H1 (cell line): ENCODE results near the gene AFAP1L1.
A peak's percentile ranks its signal among the peaks of the same experiment; 100 is the strongest.

Experiments used
- CEBPB ChIP-seq: IDR thresholded peaks from 2 replicates; pipeline ENCODE4 v1.6.1; 2012; ENCODE audit warnings: low read depth, low read length
- EGR1 ChIP-seq: IDR thresholded peaks from 2 replicates; pipeline ENCODE4 v1.6.1; 2011; ENCODE audit warnings: low read depth, low read length, borderline replicate concordance
- EP300 ChIP-seq, 2 experiments: IDR thresholded peaks; 1 replicate in 1 of 2; 2 replicates in 1 of 2; pipeline ENCODE4 v1.6.1; 2011 to 2012; ENCODE audit warnings: low read depth in 2 of 2, low read length in 2 of 2, mild to moderate bottlenecking in 2 of 2, borderline replicate concordance in 1 of 2, inconsistent platforms in 1 of 2, moderate library complexity in 1 of 2
- EZH2 ChIP-seq: fragments of 200-600 bp; sonication (generic); IDR thresholded peaks from 2 replicates; pipeline ENCODE4 v1.7.1; 2012; ENCODE audit warnings: low read depth, mild to moderate bottlenecking, moderate library complexity, low read length, inconsistent platforms; ENCODE audit not compliant: severe bottlenecking
- POLR2A ChIP-seq, 2 experiments: IDR thresholded peaks; 1 replicate in 1 of 2; 2 replicates in 1 of 2; pipeline ENCODE4 v1.6.1; 2011; ENCODE audit warnings: low read depth in 2 of 2, low read length in 2 of 2, mild to moderate bottlenecking in 2 of 2; ENCODE audit errors: control extremely low read depth in 1 of 2
- POLR2AphosphoS5 ChIP-seq: IDR thresholded peaks from 2 replicates; pipeline ENCODE4 v1.6.1; 2011; ENCODE audit warnings: low read depth, low read length
- SIRT6 ChIP-seq: IDR thresholded peaks from one replicate; pipeline ENCODE4 v1.7.1; 2012; ENCODE audit warnings: low read length, inconsistent platforms
- SP2 ChIP-seq: IDR thresholded peaks from 2 replicates; pipeline ENCODE4 v1.6.1; 2012; ENCODE audit warnings: mild to moderate bottlenecking, low read length, inconsistent platforms
- TF ChIP-seq, protein P1 (sequence below), 3 experiments: IDR thresholded peaks; 1 replicate in 2 of 3; 2 replicates in 1 of 3; pipeline versions ENCODE4 v1.5.1 to v1.6.1; 2011; ENCODE audit warnings: low read length in 3 of 3, mild to moderate bottlenecking in 3 of 3, inconsistent platforms in 2 of 3, low read depth in 1 of 3, moderate library complexity in 1 of 3; ENCODE audit not compliant: insufficient read depth in 1 of 3; ENCODE audit errors: control extremely low read depth in 1 of 3

DNA sequence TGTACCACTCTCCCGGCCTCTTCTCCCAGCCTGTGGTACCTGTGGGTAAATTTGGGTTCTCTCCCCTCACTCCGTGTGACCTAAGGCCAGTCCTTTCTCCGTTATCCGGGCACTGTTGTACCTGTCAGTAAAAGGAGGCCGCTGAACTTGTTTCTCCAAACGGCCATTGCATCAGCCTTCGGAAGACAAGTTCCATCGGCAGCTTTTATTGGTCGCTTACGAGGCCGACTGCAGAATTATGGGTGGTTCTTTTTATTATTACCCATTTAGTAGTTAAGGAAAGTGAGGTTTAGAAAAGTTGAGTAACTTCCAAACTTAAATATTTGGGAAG, 74.2 kb downstream of the AFAP1L1 start:
- TF ChIP-seq CEBPB (peak; percentile 39; the same call in 1 of the 2 replicates), POLR2A (IDR thresholded peaks at IDR 0.05; ENCODE audit: control extremely low read depth in 1 of 2, low read depth in 2 of 2, low read length in 2 of 2) (no peak), EZH2 (no peak), SP2 (no peak), EGR1 (no peak), POLR2AphosphoS5 (no peak), EP300 (IDR thresholded peaks at IDR 0.05; ENCODE audit: borderline replicate concordance in 1 of 2, low read depth in 2 of 2, low read length in 2 of 2) (no peak), SIRT6 (no peak)
- TF ChIP-seq, protein P1, sequence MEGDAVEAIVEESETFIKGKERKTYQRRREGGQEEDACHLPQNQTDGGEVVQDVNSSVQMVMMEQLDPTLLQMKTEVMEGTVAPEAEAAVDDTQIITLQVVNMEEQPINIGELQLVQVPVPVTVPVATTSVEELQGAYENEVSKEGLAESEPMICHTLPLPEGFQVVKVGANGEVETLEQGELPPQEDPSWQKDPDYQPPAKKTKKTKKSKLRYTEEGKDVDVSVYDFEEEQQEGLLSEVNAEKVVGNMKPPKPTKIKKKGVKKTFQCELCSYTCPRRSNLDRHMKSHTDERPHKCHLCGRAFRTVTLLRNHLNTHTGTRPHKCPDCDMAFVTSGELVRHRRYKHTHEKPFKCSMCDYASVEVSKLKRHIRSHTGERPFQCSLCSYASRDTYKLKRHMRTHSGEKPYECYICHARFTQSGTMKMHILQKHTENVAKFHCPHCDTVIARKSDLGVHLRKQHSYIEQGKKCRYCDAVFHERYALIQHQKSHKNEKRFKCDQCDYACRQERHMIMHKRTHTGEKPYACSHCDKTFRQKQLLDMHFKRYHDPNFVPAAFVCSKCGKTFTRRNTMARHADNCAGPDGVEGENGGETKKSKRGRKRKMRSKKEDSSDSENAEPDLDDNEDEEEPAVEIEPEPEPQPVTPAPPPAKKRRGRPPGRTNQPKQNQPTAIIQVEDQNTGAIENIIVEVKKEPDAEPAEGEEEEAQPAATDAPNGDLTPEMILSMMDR (IDR thresholded peaks at IDR 0.05; ENCODE audit: control extremely low read depth in 1 of 3, insufficient read depth in 1 of 3, low read depth in 1 of 3, low read length in 3 of 3) = no peak
